ENCODE data around the gene PDE6C.

Gene PDE6C

DNA sequence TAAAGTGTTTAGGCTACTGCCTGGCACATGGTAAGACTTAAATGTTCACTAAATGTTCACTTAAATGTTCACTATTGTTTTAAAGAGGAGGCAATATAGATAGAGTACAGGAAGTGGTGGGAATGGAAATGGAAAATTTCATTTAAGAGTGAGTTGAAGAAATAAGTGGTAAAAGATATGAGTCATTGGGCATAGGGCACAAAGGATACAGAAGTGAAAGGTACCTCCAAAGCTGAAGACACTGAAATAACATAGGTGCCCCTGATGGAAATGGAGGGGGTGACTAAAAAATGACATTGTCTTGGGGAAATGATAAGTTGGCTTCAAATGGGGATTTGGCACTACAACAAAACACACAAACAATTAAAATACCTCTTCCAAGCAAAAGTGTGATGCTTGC lies 95.3 kb downstream of the PDE6C start:
- DNase-seq, result no peak

DNA sequence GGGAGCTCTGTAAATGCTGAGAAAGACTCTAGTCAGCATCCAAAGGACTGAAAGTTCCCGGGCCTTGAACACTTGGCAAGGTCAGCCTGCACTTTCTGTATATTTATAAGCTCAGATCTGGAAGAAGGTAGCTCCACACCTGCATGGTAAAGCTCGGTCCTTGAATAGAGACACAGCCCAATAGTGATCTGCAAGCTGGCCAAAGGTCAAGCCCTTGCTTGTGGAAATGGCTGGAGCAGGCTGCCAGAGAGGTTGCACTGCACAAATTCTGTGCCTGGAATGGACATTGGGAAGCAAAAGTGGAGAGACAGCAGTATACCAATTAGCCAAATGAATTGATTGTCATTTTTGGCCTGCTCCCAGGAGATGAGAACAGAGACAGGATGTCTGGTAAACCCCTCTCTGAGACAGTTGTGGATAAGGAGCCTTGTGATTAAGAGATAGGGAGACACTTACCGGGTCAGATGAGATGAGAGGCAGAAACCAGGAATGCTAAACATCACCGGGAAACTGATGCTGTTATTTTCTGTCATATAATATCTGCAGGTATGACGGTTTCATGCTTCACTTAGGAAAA lies 98.1 kb downstream of the PDE6C start:
- DNase-seq, result no peak

DNA sequence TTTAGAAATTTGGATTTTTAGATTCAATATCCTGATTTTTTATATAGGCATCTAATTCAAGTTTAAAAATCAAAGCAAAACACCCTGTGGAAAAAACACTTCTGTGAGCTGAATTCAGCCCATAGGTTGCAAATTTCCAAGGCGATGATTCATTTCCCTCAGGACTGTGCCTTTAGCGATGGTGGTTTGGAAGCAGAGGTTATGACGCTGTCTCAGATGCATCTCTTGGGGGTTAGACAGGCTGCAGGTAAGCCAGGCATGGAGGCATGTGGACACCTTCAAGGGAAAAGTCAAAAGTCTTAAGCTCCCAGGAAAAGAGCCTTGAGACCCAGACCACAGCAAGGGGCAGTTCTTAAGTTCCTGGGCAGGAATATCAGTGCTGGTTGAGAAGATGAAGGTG lies 99.6 kb downstream of the PDE6C start:
- DNase-seq, result no peak

DNA sequence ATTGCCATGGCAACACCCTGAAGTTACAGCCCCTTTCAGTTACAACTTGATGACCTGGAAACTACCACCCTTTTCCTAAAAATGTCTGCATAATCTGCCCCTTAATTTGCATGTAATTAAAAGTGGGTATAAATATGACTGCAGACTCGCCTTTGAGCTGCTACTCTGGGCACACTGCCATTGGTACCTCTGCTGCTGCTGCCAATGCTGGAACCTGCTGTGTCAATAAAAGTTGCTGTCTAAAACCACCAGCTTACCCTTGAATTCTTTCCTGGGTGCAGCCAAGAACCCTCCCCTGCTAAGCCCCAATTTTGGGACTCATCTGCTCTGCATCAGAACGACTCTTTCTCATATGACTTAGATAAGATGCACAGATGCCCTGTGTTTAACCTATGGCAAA lies 100.3 kb downstream of the PDE6C start:
- no peak for DNase-seq

DNA sequence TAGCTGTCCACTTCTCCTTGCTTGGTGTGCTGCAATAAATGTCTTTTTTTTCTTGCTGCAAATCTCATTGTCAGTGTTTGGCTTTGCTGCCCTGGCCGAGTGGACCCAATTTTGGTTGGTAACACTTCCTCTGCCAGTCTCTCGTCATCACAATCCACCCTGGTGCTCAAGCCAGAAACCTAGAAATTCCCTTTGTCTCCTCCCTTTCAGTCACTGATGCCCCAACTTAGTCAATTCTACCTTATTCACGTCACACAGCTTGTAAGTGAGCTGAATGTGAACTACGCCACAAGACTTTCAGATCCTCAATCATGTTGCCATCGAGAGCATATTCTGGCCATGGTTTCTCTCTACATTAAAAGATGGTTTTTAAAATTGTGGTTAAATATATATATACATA lies 103.0 kb downstream of the PDE6C start:
- no peak for DNase-seq

Measured in NCI-H345 (cell line).